Measurements from ENCODE around the gene KRT25. TPM values are rescaled to one million over a fixed set of nuclear protein-coding genes. Genes with fewer than 3 reads are reported as not detected.
A peak's percentile ranks its signal among the peaks of the same experiment; 100 is the strongest.

The KRT25 gene
- total RNA-seq, 1 experiment from 2014 or later: not detected

GRCh38 chr17:40707745-40708144 lies 47.4 kb downstream of the KRT25 start:
- H3K27ac ChIP-seq: peak overlapping the region; percentile 53
- CTCF ChIA-PET: no interaction called here
- BruUV-seq (replicated peaks): no TSS peak

GRCh38 chr17:40705584-40705983 lies 49.5 kb downstream of the KRT25 start:
- H3K79me2 ChIP-seq (ENCODE audit: low read depth): no peaks in the 10 kb centered on the region
- CTCF ChIA-PET: no interaction called here
- H2AFZ ChIP-seq: peak overlapping the region; percentile 48; the same call in 1 of the 2 replicates
- H3K9me3 ChIP-seq (ENCODE audit: insufficient read depth, low read depth): no peaks in the 10 kb centered on the region
- no peak overlapping the region for H3K4me3 ChIP-seq
- peak; percentile 9 to 67 for DNase-seq
- intact Hi-C loops (cut with micrococcal nuclease; ENCODE audit: unreplicated experiment): loop anchor here (5.0 kb wide), 1 partner anchor 58 kb away; the partner anchor contains the start of gene SMARCE1
- no peaks in the 10 kb centered on the region for H3K27me3 ChIP-seq (ENCODE audit: insufficient read depth, low read depth)
- peak overlapping the region; percentile 68 for H3K27ac ChIP-seq
- H3K36me3 ChIP-seq (ENCODE audit: low read depth): no peaks in the 10 kb centered on the region
- POLR2A ChIA-PET (ENCODE audit: unreplicated experiment): interaction anchor here (0.5 to 0.9 kb wide), 5 partner anchors 12 to 197 kb away, joined by 3 to 9 read pairs (median 5); no protein-coding TSS in a partner anchor
- TF ChIP-seq CTCF (conservative IDR thresholded peaks at IDR 0.05) (no peak), EZH2 (IDR thresholded peaks at IDR 0.05; ENCODE audit: low read depth) (no peak)
- no peaks in the 10 kb centered on the region for H4K20me1 ChIP-seq (ENCODE audit: insufficient read depth)
- peak overlapping the region; percentile 50 for H3K4me2 ChIP-seq
- BruUV-seq (replicated peaks): no TSS peak
- peaks cover 24% of the 10 kb centered on the region for H3F3A ChIP-seq (ENCODE audit: insufficient read depth, low read depth)
- no peaks in the 10 kb centered on the region for H3K9me2 ChIP-seq (ENCODE audit: insufficient read depth)
- peaks cover 48% of the 10 kb centered on the region for H3K4me1 ChIP-seq (replicated peaks; ENCODE audit: insufficient read depth)

More at GRCh38 chr17:40707745-40708144, 47.4 kb downstream of the KRT25 start:
- POLR2A ChIA-PET (ENCODE audit: unreplicated experiment): no interaction called here
- intact Hi-C loops (cut with micrococcal nuclease; ENCODE audit: unreplicated experiment): loop anchor here (5.0 kb wide), 1 partner anchor 60 kb away; the partner anchor contains the start of gene SMARCE1
- Histone ChIP-seq H3K4me2 (peak overlapping the region; percentile 13), H3K36me3 (ENCODE audit: low read depth) (no peaks in the 10 kb centered on the region), H3K9me2 (ENCODE audit: insufficient read depth) (no peaks in the 10 kb centered on the region), H2AFZ (peak overlapping the region; percentile 66), H3F3A (ENCODE audit: insufficient read depth, low read depth) (peaks cover 13% of the 10 kb centered on the region), H3K9me3 (ENCODE audit: insufficient read depth, low read depth) (no peaks in the 10 kb centered on the region), H3K27me3 (ENCODE audit: insufficient read depth, low read depth) (no peaks in the 10 kb centered on the region), H3K4me3 (no peak overlapping the region), H3K4me1 (replicated peaks; ENCODE audit: insufficient read depth) (peaks cover 37% of the 10 kb centered on the region), H3K79me2 (ENCODE audit: low read depth) (no peaks in the 10 kb centered on the region), H4K20me1 (ENCODE audit: insufficient read depth) (no peaks in the 10 kb centered on the region)
- TF ChIP-seq EZH2 (IDR thresholded peaks at IDR 0.05; ENCODE audit: low read depth) (no peak), CTCF (conservative IDR thresholded peaks at IDR 0.05) (no peak)
- DNase-seq: peak; percentile 57 to 69

- no peak within 1 kb of the TSS for H3K4me3 ChIP-seq
- ChIA-PET CTCF (no interaction called here), POLR2A (ENCODE audit: unreplicated experiment) (no interaction called here)
- H2AFZ ChIP-seq: no peak within 1 kb of the TSS
- no TSS peak for BruUV-seq (replicated peaks)
- TF ChIP-seq CTCF (conservative IDR thresholded peaks at IDR 0.05): no peak
- TF ChIP-seq EZH2 (IDR thresholded peaks at IDR 0.05; ENCODE audit: low read depth): no peak
- intact Hi-C loops (cut with micrococcal nuclease; ENCODE audit: unreplicated experiment): no loop called here
- H3K79me2 ChIP-seq (ENCODE audit: low read depth): no peaks in the 10 kb centered on the region
- DNase-seq: no peak
- peak within 1 kb of the TSS; percentile 68; the same call in 1 of the 2 replicates for H3K27ac ChIP-seq
- no peaks in the 10 kb centered on the region for H3K36me3 ChIP-seq (ENCODE audit: low read depth)
- H4K20me1 ChIP-seq (ENCODE audit: insufficient read depth): no peaks in the 10 kb centered on the region
- H3K4me1 ChIP-seq (replicated peaks; ENCODE audit: insufficient read depth): peaks cover 48% of the 10 kb centered on the region
- H3K9me3 ChIP-seq (ENCODE audit: insufficient read depth, low read depth): no peaks in the 10 kb centered on the region
- peaks cover 23% of the 10 kb centered on the region for H3F3A ChIP-seq (ENCODE audit: insufficient read depth, low read depth)
- peak within 1 kb of the TSS; percentile 25; the same call in 1 of the 2 replicates for H3K4me2 ChIP-seq
- no peaks in the 10 kb centered on the region for H3K27me3 ChIP-seq (ENCODE audit: insufficient read depth, low read depth)
- no peaks in the 10 kb centered on the region for H3K9me2 ChIP-seq (ENCODE audit: insufficient read depth)
Measured at GRCh38 chr17:40703652-40704051, 51.5 kb downstream of the KRT25 start, which contains the start of gene KRT24. KRT24 (minus strand) TSS chr17:40703752; CDS start chr17:40703693, 59 bp downstream.
